ENCODE results near the gene ROPN1B. TPM values are rescaled to one million over a fixed set of nuclear protein-coding genes. Genes with fewer than 3 reads are reported as not detected.

The ROPN1B gene
- total RNA-seq, 1 donor from 2014 or later, result 0.53 TPM

GRCh38 chr3:126015075-126015474, 46.1 kb downstream of the ROPN1B start:
- H3K9me3 Mint-ChIP-seq, result no peaks in the 10 kb centered on the region
- H3K27ac Mint-ChIP-seq, result no peak overlapping the region
- H3K27me3 Mint-ChIP-seq, result no peaks in the 10 kb centered on the region
- no peak overlapping the region for H3K4me3 Mint-ChIP-seq
- no peak for DNase-seq (ENCODE audit: extremely low spot score, unreplicated experiment)
- H3K4me1 Mint-ChIP-seq (ENCODE audit: unreplicated experiment), result peaks cover 5% of the 10 kb centered on the region
- no peak for TF ChIP-seq CTCF (conservative IDR thresholded peaks at IDR 0.05)
- H3K36me3 Mint-ChIP-seq, result peaks cover 21% of the 10 kb centered on the region

GRCh38 chr3:126016616-126017015, 47.6 kb downstream of the ROPN1B start:
- no peak overlapping the region for H3K4me3 Mint-ChIP-seq
- H3K27ac Mint-ChIP-seq, result no peak overlapping the region
- H3K36me3 Mint-ChIP-seq, result peaks cover 18% of the 10 kb centered on the region
- no peak for DNase-seq (ENCODE audit: extremely low spot score, unreplicated experiment)
- H3K9me3 Mint-ChIP-seq, result no peaks in the 10 kb centered on the region
- TF ChIP-seq CTCF (conservative IDR thresholded peaks at IDR 0.05), result no peak
- H3K27me3 Mint-ChIP-seq, result no peaks in the 10 kb centered on the region
- H3K4me1 Mint-ChIP-seq (ENCODE audit: unreplicated experiment), result peaks cover 5% of the 10 kb centered on the region

GRCh38 chr3:126017362-126017761, 48.4 kb downstream of the ROPN1B start:
- Mint-ChIP-seq H3K36me3 (peaks cover 11% of the 10 kb centered on the region), H3K27ac (no peak overlapping the region), H3K27me3 (no peaks in the 10 kb centered on the region), H3K9me3 (no peaks in the 10 kb centered on the region), H3K4me1 (ENCODE audit: unreplicated experiment) (peaks cover 5% of the 10 kb centered on the region), H3K4me3 (no peak overlapping the region)
- TF ChIP-seq CTCF (conservative IDR thresholded peaks at IDR 0.05), result no peak
- DNase-seq (ENCODE audit: extremely low spot score, unreplicated experiment), result no peak

- H3K27ac Mint-ChIP-seq, result no peak overlapping the region
These were observed 49.6 kb downstream of the ROPN1B start for GRCh38 chr3:126018545-126018944.

GRCh38 chr3:126018995-126019394, 50.0 kb downstream of the ROPN1B start:
- H3K4me3 Mint-ChIP-seq, result no peak overlapping the region
- no peak for TF ChIP-seq CTCF (conservative IDR thresholded peaks at IDR 0.05)
- H3K4me1 Mint-ChIP-seq (ENCODE audit: unreplicated experiment), result peaks cover 5% of the 10 kb centered on the region
- H3K36me3 Mint-ChIP-seq, result peaks cover 6% of the 10 kb centered on the region
- no peaks in the 10 kb centered on the region for H3K9me3 Mint-ChIP-seq
- DNase-seq (ENCODE audit: extremely low spot score, unreplicated experiment), result no peak
- H3K27me3 Mint-ChIP-seq, result no peaks in the 10 kb centered on the region
- no peak overlapping the region for H3K27ac Mint-ChIP-seq

More at GRCh38 chr3:126018545-126018944, 49.6 kb downstream of the ROPN1B start:
- no peak for DNase-seq (ENCODE audit: extremely low spot score, unreplicated experiment)
- Mint-ChIP-seq H3K4me1 (ENCODE audit: unreplicated experiment) (peaks cover 5% of the 10 kb centered on the region), H3K4me3 (no peak overlapping the region), H3K36me3 (peaks cover 6% of the 10 kb centered on the region), H3K27me3 (no peaks in the 10 kb centered on the region), H3K9me3 (no peaks in the 10 kb centered on the region)
- TF ChIP-seq CTCF (conservative IDR thresholded peaks at IDR 0.05), result no peak

GRCh38 chr3:126019683-126020082, 50.7 kb downstream of the ROPN1B start:
- Mint-ChIP-seq H3K9me3 (no peaks in the 10 kb centered on the region), H3K4me3 (no peak overlapping the region), H3K27ac (no peak overlapping the region), H3K36me3 (peaks cover 8% of the 10 kb centered on the region), H3K27me3 (no peaks in the 10 kb centered on the region), H3K4me1 (ENCODE audit: unreplicated experiment) (peaks cover under 1% of the 10 kb centered on the region)
- DNase-seq (ENCODE audit: extremely low spot score, unreplicated experiment), result no peak
- no peak for TF ChIP-seq CTCF (conservative IDR thresholded peaks at IDR 0.05)

Data from type B pancreatic cell (in vitro differentiated cells).